OCI-LY3 (cell line): ENCODE results near the gene SMPDL3A.

Experiments used
- H2AFZ ChIP-seq: fragments of 200-600, 300-600 bp; shearing (Covaris generic); 2 replicates; pipeline ENCODE4 v1.6.0; 2014; ENCODE audit warnings: antibody characterized with exemption, low read depth, low read length
- H3K27ac ChIP-seq: fragments of 200-600, 300-600 bp; sonication (generic); 2 replicates; pipeline ENCODE4 v1.5.1; 2014; ENCODE audit warnings: mild to moderate bottlenecking, low read length, moderate library complexity, mixed read lengths
- H3K27me3 ChIP-seq: fragments of 200-600, 300-600 bp; sonication (generic); 2 replicates; pipeline ENCODE4 v1.6.1; 2014; ENCODE audit warnings: low read depth, low read length, mixed read lengths
- H3K36me3 ChIP-seq: fragments of 200-600, 300-600 bp; sonication (generic); replicated peaks from 2 replicates; pipeline ENCODE3; 2014; ENCODE audit warnings: low read depth, low read length, mixed read lengths
- H3K4me1 ChIP-seq: fragments of 300-600, 200-600 bp; sonication (generic); 2 replicates; pipeline ENCODE4 v1.6.1; 2014; ENCODE audit warnings: low read length, mixed read lengths
- H3K4me2 ChIP-seq: fragments of 200-600, 300-600 bp; sonication (generic); 2 replicates; pipeline ENCODE4 v1.6.1; 2014; ENCODE audit warnings: low read length, mixed read lengths
- H3K4me3 ChIP-seq: fragments of 300-600, 200-600 bp; sonication (generic); 2 replicates; pipeline ENCODE4 v1.5.1; 2014; ENCODE audit warnings: antibody characterized with exemption, mild to moderate bottlenecking, low read length, moderate library complexity
- H3K79me2 ChIP-seq: fragments of 300-600, 200-600 bp; shearing (Covaris generic); 2 replicates; pipeline ENCODE4 v1.6.1; 2014; ENCODE audit warnings: mild to moderate bottlenecking, low read length, mixed read lengths
- H3K9ac ChIP-seq: fragments of 300-600, 200-600 bp; shearing (Covaris generic); 2 replicates; pipeline ENCODE4 v1.6.0; 2014; ENCODE audit warnings: mild to moderate bottlenecking, low read length, moderate library complexity
- H3K9me3 ChIP-seq: fragments of 200-600, 300-600 bp; shearing (Covaris generic); 2 replicates; pipeline ENCODE4 v1.6.1; 2014; ENCODE audit warnings: low read length, mixed read lengths; ENCODE audit not compliant: insufficient read depth
- H4K20me1 ChIP-seq: fragments of 200-600, 300-600 bp; sonication (generic); 2 replicates; pipeline ENCODE4 v1.6.1; 2016; ENCODE audit warnings: low read length, mixed read lengths; ENCODE audit not compliant: insufficient read depth
- CTCF ChIP-seq: fragments of 200-600, 300-600 bp; sonication (generic); IDR thresholded peaks from 2 replicates; pipeline ENCODE4 v1.5.1; 2014; ENCODE audit warnings: antibody characterized with exemption, low read length, low read depth
- EZH2phosphoT487 ChIP-seq: fragments of 200-600 bp; shearing (Covaris generic); IDR thresholded peaks from 2 replicates; pipeline ENCODE4 v1.6.1; 2018; ENCODE audit warnings: antibody characterized with exemption, mixed run types, low read depth

The SMPDL3A gene

GRCh38 chr6:122751326-122751725 is 37.7 kb upstream of the SMPDL3A start:
- Histone ChIP-seq H3K9me3 (no peaks in the 10 kb centered on the region), H3K9ac (no peak overlapping the region), H3K27ac (no peak overlapping the region), H3K27me3 (no peaks in the 10 kb centered on the region), H3K36me3 (no peaks in the 10 kb centered on the region), H4K20me1 (no peaks in the 10 kb centered on the region), H3K4me1 (peaks cover 8% of the 10 kb centered on the region; the same call in 1 of the 2 replicates), H3K4me2 (peak overlapping the region; percentile 17; the same call in 1 of the 2 replicates), H3K4me3 (no peak overlapping the region), H3K79me2 (no peaks in the 10 kb centered on the region), H2AFZ (no peak overlapping the region)
- TF ChIP-seq CTCF (no peak), EZH2phosphoT487 (no peak)

- H3K4me2 ChIP-seq: no peak overlapping the region
- H3K9me3 ChIP-seq: no peaks in the 10 kb centered on the region
- no peaks in the 10 kb centered on the region for H3K36me3 ChIP-seq
- TF ChIP-seq CTCF: no peak
- no peak for TF ChIP-seq EZH2phosphoT487
- H2AFZ ChIP-seq: no peak overlapping the region
- no peaks in the 10 kb centered on the region for H4K20me1 ChIP-seq
- no peaks in the 10 kb centered on the region for H3K27me3 ChIP-seq
- H3K4me3 ChIP-seq: no peak overlapping the region
- no peaks in the 10 kb centered on the region for H3K79me2 ChIP-seq
- H3K9ac ChIP-seq: no peak overlapping the region
- H3K4me1 ChIP-seq: peaks cover 8% of the 10 kb centered on the region; the same call in 1 of the 2 replicates
- no peak overlapping the region for H3K27ac ChIP-seq
Measured at GRCh38 chr6:122752459-122752858, 36.6 kb upstream of the SMPDL3A start.

GRCh38 chr6:122753000-122753687 is 35.9 kb upstream of the SMPDL3A start:
- H3K9me3 ChIP-seq: no peaks in the 10 kb centered on the region
- no peaks in the 10 kb centered on the region for H3K36me3 ChIP-seq
- no peaks in the 10 kb centered on the region for H3K27me3 ChIP-seq
- H2AFZ ChIP-seq: no peak overlapping the region
- no peak overlapping the region for H3K9ac ChIP-seq
- H3K79me2 ChIP-seq: no peaks in the 10 kb centered on the region
- no peak overlapping the region for H3K4me3 ChIP-seq
- TF ChIP-seq CTCF (no peak), EZH2phosphoT487 (no peak)
- H3K4me2 ChIP-seq: no peak overlapping the region
- H3K4me1 ChIP-seq: peaks cover 5% of the 10 kb centered on the region; the same call in 1 of the 2 replicates
- H3K27ac ChIP-seq: no peak overlapping the region
- H4K20me1 ChIP-seq: no peaks in the 10 kb centered on the region

GRCh38 chr6:122753688-122754056 is 35.4 kb upstream of the SMPDL3A start:
- no peak overlapping the region for H2AFZ ChIP-seq
- no peak overlapping the region for H3K9ac ChIP-seq
- peaks cover 5% of the 10 kb centered on the region; the same call in 1 of the 2 replicates for H3K4me1 ChIP-seq
- no peak overlapping the region for H3K4me3 ChIP-seq
- no peaks in the 10 kb centered on the region for H3K79me2 ChIP-seq
- no peaks in the 10 kb centered on the region for H4K20me1 ChIP-seq
- no peak for TF ChIP-seq EZH2phosphoT487
- no peak for TF ChIP-seq CTCF
- H3K9me3 ChIP-seq: no peaks in the 10 kb centered on the region
- no peak overlapping the region for H3K4me2 ChIP-seq
- H3K36me3 ChIP-seq: no peaks in the 10 kb centered on the region
- no peak overlapping the region for H3K27ac ChIP-seq
- no peaks in the 10 kb centered on the region for H3K27me3 ChIP-seq
